GM13977 (cell line): ENCODE results near the gene TIMM29.

Source experiments
- DNase-seq: peaks from one replicate; pipeline ENCODE4 v3.0.0; 2012; ENCODE audit warnings: low spot score
- CTCF ChIP-seq: IDR thresholded peaks from 2 replicates; pipeline ENCODE4 v1.5.1; 2012; ENCODE audit warnings: mild to moderate bottlenecking, control low read depth; ENCODE audit not compliant: insufficient read depth; ENCODE audit errors: extremely low read depth, missing control alignments
- in situ Hi-C: fragments of 300-500 bp; cut with MboI; formaldehyde crosslinking; loops from one replicate; pipeline ENCODE4 v1.12.0; 2022; ENCODE audit warnings: low sequenced_read_pairs, low pct_unique_long_range_greater_than_20kb, mixed read lengths, inconsistent platforms; ENCODE audit not compliant: unreplicated experiment

TIMM29 gene

GRCh38 chr19:10895363-10895762 lies 33.2 kb upstream of the TIMM29 start:
- in situ Hi-C loops = no loop called here
- no peak for DNase-seq
- no peak for TF ChIP-seq CTCF

GRCh38 chr19:10895920-10896319 lies 32.7 kb upstream of the TIMM29 start:
- TF ChIP-seq CTCF = no peak
- in situ Hi-C loops = no loop called here
- no peak for DNase-seq

GRCh38 chr19:10896851-10897526 lies 31.6 kb upstream of the TIMM29 start:
- DNase-seq = no peak
- TF ChIP-seq CTCF = no peak
- in situ Hi-C loops = no loop called here

- in situ Hi-C loops = no loop called here
These were observed 30.0 kb upstream of the TIMM29 start for GRCh38 chr19:10898633-10899032.

GRCh38 chr19:10899151-10899653 lies 29.4 kb upstream of the TIMM29 start:
- in situ Hi-C loops = no loop called here
- no peak for TF ChIP-seq CTCF
- no peak for DNase-seq

More at GRCh38 chr19:10898633-10899032, 30.0 kb upstream of the TIMM29 start:
- DNase-seq = no peak
- TF ChIP-seq CTCF = no peak

GRCh38 chr19:10907925-10908324 lies 20.7 kb upstream of the TIMM29 start:
- DNase-seq = no peak
- no peak for TF ChIP-seq CTCF
- in situ Hi-C loops = no loop called here
